Middle frontal gyrus (tissue), 1 donor: ENCODE results near the gene XXYLT1.

Experiments
- DNase-seq: peaks from one replicate; pipeline ENCODE4 v3.0.0-alpha.2; 2015; ENCODE audit warnings: low spot score; ENCODE audit errors: extremely low spot score

Gene XXYLT1

DNA sequence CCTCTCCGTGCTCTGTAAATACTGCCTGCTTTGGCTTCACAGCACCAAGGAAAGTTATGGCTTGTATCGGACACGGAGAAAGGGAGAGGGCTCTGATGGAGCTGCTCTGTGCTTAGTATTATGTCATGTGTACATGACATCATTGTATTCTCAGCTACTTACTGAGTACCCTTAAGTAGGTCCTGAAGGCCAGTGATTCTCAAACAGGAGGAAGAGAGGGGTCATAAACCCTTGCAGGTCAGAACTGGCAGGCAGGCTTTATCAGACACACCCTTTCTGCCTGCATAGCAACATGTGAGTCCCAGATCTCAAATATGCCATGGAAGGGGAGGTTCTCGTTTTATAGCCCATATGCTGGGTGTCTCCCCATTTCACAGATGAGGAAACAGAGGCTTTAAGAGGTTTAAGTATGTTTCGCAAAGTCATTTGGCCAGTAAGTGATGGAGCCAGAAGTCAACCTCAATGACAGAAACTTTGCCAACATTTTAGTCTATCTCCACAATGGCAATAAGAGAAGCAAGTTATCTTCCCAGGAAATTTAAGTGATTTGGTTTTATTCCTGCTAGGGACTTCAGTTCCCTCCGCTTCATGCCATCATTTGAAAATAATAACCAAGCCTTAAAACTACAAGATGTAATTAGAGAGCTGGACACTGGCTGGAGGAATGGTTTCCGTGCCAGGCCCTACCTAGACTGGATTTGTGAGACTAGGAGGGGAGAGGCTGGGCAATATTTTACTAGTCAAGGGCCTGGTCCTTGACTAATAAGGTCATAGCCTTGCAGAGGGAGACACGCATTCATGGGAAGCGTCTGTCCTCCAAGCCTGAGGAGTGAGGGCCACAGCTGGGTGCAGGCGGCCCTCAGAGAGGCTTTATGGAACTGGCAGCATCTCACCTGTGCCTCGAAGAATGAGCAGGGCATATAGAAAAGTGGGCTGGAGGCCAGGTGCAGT lies 133.0 kb downstream of the XXYLT1 start:
- no peak for DNase-seq

DNA sequence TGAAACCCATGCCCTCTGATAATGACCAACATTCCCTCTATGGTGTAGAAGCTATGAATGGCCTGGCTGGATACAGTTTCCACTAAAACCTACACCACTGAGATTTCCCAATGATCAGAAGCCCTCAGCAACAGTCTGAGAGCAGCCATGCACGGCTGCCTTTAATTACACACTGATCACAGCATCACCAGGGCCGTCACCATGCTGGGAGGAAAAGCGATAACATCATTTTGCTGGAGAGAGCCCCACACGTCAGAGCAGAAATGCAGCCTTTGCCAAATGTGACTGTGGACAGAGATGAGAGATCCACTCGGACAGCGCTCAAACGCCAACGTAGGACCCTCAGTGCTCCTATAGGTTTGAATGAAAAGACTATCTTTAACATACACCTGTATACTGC lies 135.0 kb downstream of the XXYLT1 start:
- no peak for DNase-seq

DNA sequence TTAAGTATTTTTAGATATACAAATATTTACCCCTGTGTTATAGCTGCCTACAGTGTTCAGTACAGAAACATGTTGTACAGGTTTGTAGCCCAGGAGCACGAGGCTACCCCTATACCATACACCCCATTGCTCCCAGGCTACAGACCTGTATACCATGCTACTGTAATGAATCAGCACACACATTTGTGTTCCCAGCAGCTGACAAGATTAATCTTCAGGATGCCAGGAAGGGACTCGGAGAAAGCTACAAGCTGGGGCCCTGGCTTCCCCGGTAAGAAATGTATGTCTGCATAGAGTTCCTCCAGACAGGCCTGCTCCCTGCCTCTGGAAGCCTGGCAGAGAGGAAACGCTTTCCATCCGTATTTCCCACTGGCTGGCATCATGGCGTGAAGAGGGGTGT lies 136.5 kb downstream of the XXYLT1 start:
- DNase-seq: no peak

DNA sequence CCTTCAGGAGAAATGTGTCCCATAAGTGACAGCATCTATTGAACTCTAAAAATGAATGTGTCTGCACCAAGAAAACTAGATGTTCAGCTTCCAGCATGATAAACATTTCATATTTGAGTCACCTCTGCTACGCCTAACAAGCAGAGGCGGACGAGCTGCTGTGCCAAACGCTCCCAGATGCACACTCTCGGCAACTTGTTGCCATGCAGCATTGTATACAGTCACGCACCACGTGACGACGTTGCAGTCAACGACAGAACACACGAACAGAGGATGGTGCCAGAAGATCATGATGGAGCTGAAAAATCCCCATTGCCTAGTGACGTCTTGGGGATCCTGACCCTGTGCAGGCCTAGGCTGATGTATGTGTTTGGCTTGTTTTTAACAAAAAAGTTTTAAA lies 137.5 kb downstream of the XXYLT1 start:
- DNase-seq: no peak

DNA sequence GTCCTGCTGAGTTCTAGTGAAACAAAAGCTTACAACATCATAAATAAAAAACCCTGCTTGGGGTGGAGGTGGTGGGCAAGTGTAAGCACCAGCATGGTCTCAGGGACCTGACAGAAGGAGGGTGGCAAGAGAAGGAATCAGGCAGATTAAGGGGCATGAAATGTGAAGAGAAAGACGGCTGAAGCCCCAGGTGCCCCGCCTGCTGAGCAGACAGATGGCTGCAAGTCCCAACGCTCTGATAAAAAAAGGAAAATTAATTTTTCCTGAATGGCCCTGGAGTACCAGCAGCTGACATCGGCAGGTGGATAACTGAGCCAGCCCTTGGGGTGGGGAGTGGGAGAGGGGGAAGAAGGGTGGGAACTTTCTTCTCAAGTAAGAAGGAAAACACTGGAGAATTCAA lies 137.9 kb downstream of the XXYLT1 start:
- no peak for DNase-seq

DNA sequence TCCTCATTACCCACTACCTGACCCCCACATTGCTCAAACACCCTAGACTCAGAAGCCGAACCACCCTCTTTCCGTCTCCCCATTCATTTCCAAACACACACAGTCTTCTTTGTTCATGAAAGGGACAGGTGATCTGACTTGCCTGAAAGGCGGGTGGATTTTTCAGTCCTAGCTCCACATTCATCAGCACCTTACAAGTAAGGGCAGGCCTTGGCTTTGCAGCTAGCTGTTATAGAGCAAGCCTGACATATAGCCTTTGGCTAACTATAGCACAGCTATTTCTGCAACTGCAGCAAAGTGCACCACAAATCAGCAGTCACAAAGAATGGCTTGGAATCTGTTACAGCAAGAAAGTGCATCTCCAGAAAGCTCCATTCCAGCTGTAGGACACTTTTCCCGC lies 139.8 kb downstream of the XXYLT1 start:
- no peak for DNase-seq

DNA sequence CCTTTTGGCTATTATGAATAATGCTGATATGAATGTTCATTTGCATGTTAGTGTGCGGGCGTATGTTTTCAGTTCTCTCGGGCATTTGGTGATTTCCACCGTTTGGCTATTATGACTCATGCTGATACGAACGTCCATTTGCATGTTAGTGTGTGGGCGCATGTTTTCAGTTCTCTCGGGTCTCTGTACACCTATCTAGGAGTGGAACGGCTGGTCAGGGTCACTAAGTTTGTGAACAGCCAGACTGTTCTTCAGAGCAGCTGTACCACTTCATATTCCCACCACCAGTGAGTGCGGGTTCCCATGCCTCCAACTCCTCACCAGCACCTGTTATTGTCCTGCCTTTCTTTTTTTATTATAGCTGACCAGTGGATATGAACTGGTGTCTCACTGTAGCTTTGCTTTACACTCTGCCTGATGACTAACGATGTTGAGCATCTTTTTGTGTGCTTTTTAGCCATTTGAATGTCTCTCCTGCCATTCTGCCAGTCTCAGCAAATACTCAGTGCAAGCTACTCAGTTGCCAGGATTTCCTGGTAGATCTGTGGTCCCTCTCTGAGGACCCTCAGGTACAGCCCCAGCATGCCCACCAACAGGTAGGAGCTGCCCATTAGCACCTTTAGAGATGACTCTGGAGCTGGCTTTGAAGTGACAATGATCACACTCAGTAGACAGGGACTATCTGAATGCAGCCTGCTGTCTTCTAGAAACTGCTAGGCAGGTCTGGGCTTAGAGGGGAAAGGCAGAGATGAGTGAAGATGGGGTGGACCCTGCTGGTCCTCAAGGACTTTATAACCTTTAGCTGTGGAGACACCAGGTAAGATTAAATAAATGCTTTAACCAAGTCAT lies 141.1 kb downstream of the XXYLT1 start:
- no peak for DNase-seq

DNA sequence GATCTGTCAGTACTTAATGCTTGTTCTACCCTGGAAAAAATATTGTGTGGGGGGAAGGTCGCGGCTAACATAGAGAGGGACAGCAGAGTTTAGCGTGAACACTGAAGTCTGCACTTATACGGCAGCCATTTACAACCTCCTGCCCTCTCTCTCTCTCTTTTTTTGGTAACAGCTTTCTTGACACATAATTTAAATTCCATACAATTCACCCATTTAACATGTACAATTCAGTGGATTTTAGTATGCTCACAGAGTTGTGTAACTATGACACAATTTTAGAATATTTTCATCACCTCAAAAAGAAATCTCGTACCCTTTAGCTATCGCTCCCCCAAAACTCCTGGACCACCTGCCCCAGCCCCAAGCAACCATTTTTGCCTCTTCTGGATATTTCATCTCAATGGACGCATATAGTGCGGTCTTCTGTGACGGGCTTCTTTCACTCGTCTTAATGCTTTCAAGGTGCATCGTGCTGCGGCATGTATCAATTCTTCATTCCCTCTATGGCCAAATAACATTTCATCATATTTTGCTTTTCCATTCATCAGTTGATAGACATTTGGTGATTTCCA lies 141.8 kb downstream of the XXYLT1 start:
- no peak for DNase-seq

DNA sequence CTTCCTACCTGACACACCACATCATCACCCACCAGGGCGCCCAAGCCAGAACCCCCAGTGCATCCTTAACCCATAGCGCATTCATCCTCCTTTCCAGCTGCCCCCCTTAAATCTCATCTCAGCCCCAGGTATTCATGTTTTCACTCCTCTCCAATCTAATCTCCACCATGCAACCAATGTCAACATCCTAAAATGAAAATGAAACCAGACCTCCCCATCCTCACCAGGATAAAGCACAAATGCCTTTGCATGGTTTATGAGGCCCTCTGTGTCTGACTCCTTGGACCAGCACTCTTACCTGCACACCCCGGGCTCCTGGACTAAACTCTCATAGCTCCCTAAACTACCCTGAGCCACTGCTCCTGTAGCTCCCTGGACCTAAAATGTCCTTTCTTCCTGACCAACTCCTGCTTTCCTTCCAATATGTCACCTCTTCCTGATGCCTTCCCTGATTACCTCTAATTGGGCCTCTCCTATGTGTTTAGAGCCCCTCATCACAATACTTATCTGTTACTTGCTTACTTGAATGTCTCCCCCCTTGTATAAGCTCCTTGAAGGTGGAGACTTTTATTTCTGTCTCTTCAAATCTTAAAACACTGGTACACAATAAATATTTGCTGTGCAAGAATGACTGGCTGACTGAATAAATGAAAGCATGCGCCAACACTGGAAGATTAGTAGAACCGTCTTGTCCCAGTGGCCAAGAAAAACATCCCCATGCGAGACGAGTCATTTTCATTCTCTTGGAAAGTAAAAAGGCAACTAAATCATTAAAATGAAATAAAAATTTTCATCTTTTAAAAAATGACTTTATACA lies 142.5 kb downstream of the XXYLT1 start:
- DNase-seq: no peak

DNA sequence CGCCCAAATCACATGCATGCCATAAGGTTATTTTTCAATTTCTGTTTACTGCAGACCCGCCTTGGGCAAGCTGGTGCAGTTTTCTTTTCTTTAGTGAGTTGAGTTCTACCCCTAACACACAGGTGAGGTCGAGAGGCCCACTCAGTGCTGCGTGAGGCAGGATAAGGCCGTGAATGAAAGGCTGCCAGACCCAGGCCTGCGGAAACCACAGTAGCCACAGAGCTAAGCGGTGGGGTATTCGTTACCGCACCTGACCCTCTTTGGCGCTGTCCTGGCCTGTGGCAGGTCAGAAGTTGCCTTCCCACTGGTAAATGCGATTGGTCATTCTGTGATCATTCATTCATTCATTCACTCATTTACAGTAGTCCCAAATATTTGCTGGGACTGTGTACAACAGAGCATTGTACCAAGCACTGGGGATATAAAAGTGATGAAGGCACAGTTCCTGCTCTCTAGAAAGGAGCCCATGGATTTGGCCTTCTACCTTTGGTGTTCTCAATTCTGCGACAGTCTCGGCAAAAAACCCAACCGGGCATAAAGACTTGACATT lies 144.8 kb downstream of the XXYLT1 start:
- DNase-seq: no peak

DNA sequence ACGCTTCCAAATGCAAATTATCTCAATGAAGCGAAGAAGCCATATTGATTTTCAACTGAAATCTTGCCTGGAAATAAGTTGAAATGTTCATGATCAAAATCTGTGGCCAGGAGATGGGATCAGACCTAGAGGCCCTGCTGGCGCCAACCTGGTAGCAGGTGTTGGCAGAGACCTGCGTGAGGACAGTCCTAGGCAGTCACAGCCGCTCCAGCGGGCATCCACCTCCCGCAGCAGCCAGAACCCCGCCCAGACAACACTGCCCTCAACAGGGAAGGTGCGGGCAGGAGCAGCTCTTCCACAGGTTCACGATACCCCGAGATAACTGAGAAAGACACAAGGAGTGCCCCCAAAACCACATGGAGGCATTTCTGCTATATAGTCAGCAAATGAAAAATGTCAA lies 145.3 kb downstream of the XXYLT1 start:
- no peak for DNase-seq

DNA sequence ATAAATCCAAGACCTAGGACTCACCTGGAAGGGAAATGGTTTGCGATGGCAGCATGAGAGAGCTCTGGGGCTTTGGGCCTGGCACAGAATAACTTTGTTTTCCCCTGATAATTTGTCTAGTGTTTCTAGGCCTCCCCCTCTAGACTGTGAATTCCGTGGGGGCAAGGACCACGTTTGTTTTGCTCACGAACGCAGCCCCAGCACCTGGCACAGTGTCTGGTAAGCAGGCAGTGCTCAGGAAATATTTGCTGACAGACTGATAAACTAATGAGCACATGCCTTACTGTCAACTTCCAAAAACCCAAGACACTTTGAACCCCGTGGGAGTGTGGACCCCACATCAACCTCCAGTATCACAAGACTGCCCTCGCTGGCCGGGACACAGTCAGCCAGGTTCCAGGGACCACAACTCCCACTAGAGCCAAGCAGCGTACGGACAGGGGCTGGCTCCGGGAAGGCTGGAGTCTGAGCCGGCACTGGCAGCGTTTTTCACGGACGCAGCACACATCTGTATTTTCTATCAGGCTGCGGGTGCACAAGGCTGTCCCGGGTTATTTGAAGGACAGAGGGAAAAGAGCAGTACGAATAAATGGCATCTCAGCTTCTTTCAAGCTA lies 146.5 kb downstream of the XXYLT1 start:
- DNase-seq: no peak

DNA sequence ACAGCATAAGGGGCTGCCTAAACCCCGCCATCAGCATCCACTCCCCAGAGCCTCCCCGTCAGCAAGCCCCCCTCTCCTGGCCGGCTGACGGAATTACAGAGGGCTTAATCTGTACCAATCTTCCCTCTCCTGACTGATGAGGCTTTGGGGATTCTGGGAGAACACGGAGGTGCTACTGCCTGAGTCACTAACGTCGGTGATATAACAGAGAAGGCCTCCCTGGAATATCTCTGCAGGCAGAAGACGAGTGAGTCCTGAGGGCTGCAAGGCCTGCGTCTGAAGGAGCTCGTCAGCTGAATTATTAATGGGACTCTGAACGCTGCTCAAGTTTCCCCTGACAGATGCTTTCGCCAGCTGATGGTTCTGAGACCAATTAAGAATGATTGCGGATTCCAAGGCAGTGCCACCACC lies 147.7 kb downstream of the XXYLT1 start:
- DNase-seq: no peak

DNA sequence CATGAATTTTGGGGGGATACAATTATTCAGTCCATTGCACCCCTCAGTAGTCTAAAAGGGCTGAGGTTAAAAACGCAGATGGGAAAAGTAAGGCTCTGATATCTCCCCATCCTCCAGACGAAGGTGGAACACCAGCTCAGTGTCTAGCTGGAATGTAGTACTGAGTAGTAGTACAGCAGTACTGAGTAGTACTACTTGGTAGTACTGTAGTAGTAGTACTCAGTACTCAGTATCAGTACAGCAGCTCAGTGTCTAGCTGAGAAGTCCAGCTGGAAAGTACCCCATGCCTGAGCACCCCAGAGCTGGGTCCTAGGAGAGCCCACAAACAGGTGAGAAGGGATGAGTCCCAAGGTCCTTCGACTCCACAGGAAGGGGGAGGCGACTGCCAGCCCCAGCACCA lies 148.7 kb downstream of the XXYLT1 start:
- DNase-seq: no peak

DNA sequence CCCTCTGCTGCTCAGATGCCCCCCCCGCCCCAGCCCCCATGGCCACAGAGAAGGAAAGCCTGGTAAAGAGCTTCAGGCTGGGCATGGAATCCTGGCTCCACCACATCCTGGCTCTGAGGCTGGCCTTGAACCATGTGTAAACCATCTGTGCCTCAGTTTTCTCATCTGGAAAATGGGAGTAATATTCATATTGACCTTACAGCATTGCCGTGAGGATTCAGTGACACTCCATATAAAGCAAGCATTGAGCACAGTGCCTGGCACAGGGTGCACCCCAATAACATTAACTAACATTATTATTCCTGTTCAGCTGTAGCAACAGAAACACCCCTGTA lies 150.7 kb downstream of the XXYLT1 start:
- no peak for DNase-seq

DNA sequence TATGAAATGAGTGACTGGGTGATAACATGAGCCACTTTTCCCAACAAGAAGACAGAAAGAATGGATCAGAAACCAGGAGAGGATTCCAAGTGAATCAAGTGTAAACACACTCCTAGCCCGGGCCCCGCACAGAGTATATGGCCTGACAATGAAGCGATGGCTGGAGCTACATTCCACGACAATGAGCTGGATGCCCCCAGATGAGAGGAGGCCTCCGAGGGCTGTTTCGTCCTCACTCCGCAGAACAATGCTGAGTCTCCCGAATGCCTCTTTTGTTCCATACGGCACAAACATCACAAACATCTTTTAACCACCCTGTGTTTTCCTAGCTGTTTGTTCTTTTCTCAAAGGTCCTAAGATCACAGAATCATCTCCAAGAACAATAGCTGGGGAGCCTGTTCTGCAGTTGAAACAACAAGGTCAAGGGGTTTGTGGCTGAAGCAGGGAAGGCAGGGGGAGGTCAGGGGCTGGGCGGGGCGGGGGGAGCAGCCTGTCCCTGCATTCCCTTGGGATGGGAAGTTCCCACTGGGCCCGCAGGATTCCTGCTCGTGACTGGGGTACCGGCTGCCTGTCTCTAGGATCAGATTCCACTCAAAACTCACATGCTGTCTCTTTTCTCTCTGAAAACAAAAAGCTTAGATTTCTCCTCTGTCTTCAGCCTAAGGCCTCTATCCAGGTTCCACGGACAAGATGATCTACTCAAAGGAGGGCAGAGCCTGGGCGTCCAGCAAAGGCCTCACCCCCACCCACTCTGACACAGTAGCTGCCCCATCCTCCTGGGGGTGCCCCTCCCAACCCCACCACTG lies 151.3 kb downstream of the XXYLT1 start:
- DNase-seq: no peak

DNA sequence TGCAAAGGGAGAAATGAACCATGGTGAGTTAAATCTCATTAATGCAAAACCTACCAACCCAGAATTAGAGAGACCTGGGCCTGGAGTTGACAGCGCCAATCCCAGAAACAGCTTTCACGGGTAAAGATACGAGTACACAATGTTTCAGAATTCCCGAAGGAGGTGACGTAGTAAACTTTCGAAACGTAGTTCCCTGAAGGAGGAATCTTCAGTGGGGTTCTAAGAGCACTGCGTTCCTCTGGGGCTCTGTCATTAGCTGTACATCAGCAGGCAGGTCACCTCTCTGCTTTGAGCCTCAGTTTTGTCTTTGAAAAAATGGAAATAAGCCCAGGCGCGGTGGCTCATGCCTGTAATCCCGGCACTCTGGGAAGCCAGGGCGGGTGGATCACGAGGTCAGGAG lies 152.3 kb downstream of the XXYLT1 start:
- no peak for DNase-seq

DNA sequence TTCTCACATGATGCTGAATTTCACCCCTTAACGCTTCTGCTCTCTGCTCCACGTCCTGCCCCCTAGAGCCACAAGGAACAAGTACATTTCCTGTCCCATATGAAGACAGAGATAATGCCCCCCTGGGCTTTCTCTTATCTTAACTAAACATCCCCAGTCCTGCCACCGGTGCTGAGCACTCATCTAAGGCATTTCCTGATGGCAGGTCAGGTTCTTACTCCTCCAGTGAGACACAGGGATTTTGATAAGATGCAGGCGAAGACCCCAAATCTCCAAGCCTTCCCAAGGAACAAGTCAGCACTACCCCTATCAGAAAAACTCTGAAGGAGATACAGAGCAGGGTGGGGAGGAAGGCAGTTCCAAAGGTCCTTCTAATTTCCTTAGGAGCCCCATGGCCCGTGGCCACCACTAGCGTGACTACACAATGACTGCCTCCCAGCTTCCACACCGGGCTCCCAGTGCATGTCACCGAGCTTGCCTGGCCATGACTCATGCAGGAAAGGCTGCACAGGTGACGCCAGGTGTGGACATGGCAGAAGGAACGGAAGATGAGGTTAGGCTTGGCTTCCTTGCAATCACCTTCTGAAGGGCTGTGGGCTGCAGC lies 152.9 kb downstream of the XXYLT1 start:
- DNase-seq: no peak

DNA sequence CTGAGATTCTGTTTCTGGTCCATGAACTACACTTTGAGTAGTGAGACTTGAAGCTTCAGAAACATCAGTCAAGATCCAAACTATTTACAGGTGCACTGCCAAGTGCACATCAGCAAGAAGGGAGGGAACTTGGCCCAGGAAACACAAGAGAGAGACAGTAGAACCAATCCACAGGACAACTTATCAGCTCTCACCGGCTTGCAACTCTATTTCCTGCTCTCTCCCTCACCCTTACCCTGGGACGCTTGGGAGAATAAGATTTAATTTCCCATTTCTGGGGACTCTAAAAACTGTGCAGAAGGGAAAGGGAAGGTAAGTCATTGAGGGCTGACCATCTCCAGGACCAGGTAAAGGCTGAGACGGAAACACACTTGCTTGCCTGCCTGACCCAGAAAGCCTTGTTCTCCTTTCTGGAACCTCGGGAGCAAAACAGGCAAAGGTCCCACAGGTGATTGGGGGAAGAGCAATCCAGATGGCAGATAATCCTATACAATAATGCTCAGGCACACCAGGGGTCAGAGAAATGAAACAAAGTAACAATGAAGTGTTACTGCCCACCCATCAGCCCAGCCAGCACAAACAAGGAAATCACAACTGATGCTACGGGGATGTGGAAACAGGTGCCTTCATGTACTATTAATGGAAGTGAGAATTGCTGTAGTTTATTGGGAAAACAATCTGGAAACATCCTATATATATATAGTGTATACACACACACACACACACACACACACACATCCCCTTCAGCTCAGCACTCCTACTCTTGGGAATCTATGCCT lies 154.4 kb downstream of the XXYLT1 start:
- DNase-seq: no peak
